Fibroblast of mammary gland (primary cell): ENCODE results near the gene OR2AK2.
A peak's percentile ranks its signal among the peaks of the same experiment; 100 is the strongest.

ENCODE experiments used
- DNase-seq: peaks from one replicate; pipeline ENCODE4 v3.0.0-alpha.2; 2010; ENCODE audit warnings: low read depth
- H3K4me3 ChIP-seq: 2 replicates; pipeline ENCODE4 v1.5.1; 2011; ENCODE audit warnings: low read depth, mild to moderate bottlenecking, low read length, moderate library complexity; ENCODE audit not compliant: control insufficient read depth
- CTCF ChIP-seq: conservative IDR thresholded peaks from 2 replicates; pipeline ENCODE4 v1.5.1; 2011; ENCODE audit warnings: low read depth, low read length, inconsistent platforms; ENCODE audit not compliant: control insufficient read depth, insufficient read depth

OR2AK2 gene

DNA sequence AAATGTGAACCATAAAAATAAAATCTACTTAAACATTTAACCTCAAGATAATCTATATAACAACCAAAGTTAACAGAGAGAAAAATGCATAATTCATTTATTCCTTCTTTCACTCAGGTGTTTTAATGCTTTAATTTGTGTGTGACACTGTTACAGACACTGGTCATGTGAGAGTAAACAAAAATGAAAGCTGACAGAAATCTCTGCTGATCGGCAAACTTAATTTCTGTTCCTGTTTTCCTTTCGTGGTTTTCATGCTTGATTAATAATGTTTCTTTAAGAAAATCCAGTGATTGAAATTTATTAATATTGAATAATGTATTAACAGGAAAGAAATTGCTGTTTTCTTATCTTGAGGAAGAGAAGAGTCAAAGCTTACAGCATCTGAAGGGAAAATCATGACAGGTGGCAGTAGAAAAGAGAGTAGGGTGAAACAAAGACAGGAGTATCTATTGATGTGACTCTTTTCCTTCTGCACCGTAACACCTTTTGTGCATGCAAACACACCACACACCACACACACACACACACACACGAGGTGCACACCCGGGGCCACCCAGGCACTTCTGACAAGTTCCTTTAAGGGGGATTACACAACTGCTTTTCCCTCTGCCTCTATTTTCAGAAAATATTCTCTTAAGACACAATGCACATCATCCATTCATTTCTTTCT lies 1.6 kb downstream of the OR2AK2 start:
- DNase-seq = no peak
- no peak overlapping the region for H3K4me3 ChIP-seq
- no peak for TF ChIP-seq CTCF

GRCh38 chr1:247992986-247993385 lies 28.0 kb downstream of the OR2AK2 start:
- no peak overlapping the region for H3K4me3 ChIP-seq
- TF ChIP-seq CTCF = no peak
- DNase-seq = no peak

- no peak overlapping the region for H3K4me3 ChIP-seq
- no peak for TF ChIP-seq CTCF
Observed at GRCh38 chr1:247998811-247999210, 33.8 kb downstream of the OR2AK2 start.

DNA sequence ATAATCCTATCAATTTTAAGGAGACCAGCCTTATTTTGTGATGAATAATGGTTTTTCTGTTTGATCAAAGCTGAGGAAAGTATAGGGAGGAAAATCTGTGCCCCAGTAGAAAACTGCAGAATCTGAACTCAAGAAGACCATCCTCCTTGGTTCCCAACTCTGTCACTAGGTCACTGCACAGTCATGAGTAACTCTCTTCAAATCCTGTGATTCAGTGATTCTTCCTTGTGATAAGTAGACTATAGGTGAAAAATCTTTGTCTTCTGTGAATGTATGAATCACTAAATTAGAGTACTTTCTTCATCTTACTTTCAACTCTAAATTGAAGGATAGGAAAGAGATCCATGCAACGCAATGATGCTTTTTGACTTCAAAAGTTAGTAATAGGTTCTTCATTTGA lies 35.1 kb downstream of the OR2AK2 start:
- no peak for TF ChIP-seq CTCF
- DNase-seq = no peak
- no peak overlapping the region for H3K4me3 ChIP-seq

More at GRCh38 chr1:247998811-247999210, 33.8 kb downstream of the OR2AK2 start:
- DNase-seq = no peak

DNA sequence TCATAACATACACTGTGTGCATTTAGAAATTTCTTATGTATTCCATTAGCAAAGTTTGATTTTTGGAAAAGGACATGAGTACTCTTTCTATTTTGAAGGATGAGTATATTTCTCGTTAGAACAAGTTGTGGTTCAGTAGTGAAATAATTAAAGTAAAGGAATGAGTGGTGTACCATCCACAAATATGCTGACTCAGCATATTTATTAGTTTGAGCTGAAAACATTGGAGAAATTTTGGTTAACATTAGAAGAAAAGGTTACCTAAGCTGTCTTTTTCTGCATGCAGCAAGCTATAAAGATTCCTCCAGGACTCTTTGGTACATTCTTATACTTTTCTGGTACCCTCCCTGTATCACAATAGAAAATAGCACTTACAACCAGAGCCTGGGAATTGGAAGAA lies 42.7 kb downstream of the OR2AK2 start:
- no peak for TF ChIP-seq CTCF
- no peak overlapping the region for H3K4me3 ChIP-seq
- DNase-seq = no peak

GRCh38 chr1:248009681-248010080 lies 44.6 kb downstream of the OR2AK2 start:
- no peak overlapping the region for H3K4me3 ChIP-seq
- no peak for TF ChIP-seq CTCF
- peak; percentile 0 for DNase-seq
